Neural crest cell (in vitro differentiated cells): ENCODE measurements around the gene LDAH. TPM values are rescaled to one million over a fixed set of nuclear protein-coding genes. Genes with fewer than 3 reads are reported as not detected.

Source experiments
- DNase-seq: peaks from one replicate; pipeline ENCODE4 v3.0.0; 2021; ENCODE audit warnings: low read depth, mixed read lengths, low spot score
- H3K27ac Mint-ChIP-seq: one replicate; pipeline ENCODE4 v1.8.0; 2021; ENCODE audit warnings: mild to moderate bottlenecking, mixed read lengths; ENCODE audit not compliant: unreplicated experiment
- H3K27me3 Mint-ChIP-seq: 2 replicates; pipeline ENCODE4 v1.8.0; 2021; ENCODE audit warnings: low read depth, mild to moderate bottlenecking, mixed read lengths
- H3K36me3 Mint-ChIP-seq: 2 replicates; pipeline ENCODE4 v1.8.0; 2021; ENCODE audit warnings: low read depth, mild to moderate bottlenecking, mixed read lengths
- H3K4me1 Mint-ChIP-seq: 2 replicates; pipeline ENCODE4 v1.8.0; 2021; ENCODE audit warnings: mixed read lengths
- H3K4me3 Mint-ChIP-seq: one replicate; pipeline ENCODE4 v1.8.0; 2021; ENCODE audit warnings: mild to moderate bottlenecking, mixed read lengths
- H3K9me3 Mint-ChIP-seq: 2 replicates; pipeline ENCODE4 v1.8.0; 2021; ENCODE audit warnings: mixed read lengths
- CTCF ChIP-seq: fragments of 200-600 bp; sonication (generic); conservative IDR thresholded peaks from 2 replicates; pipeline ENCODE4 v1.5.0; 2021; ENCODE audit warnings: antibody characterized with exemption, mild to moderate bottlenecking
- total RNA-seq: library from RNA; stranded (reverse); gene quantifications from 2 replicates; pipeline ENCODE4 v1.2.1, GENCODE V29; 2021

The LDAH gene
- total RNA-seq, 1 donor from 2014 or later, result 49.7 TPM

GRCh38 chr2:20642055-20642971, 180.6 kb downstream of the LDAH start:
- no peaks in the 10 kb centered on the region for H3K27me3 Mint-ChIP-seq
- peak; percentile 83 for DNase-seq
- H3K4me1 Mint-ChIP-seq, result peaks cover 5% of the 10 kb centered on the region
- H3K9me3 Mint-ChIP-seq, result no peaks in the 10 kb centered on the region
- no peak overlapping the region for H3K4me3 Mint-ChIP-seq
- H3K27ac Mint-ChIP-seq, result no peak overlapping the region
- no peaks in the 10 kb centered on the region for H3K36me3 Mint-ChIP-seq
- TF ChIP-seq CTCF, result peak; percentile 93

DNA sequence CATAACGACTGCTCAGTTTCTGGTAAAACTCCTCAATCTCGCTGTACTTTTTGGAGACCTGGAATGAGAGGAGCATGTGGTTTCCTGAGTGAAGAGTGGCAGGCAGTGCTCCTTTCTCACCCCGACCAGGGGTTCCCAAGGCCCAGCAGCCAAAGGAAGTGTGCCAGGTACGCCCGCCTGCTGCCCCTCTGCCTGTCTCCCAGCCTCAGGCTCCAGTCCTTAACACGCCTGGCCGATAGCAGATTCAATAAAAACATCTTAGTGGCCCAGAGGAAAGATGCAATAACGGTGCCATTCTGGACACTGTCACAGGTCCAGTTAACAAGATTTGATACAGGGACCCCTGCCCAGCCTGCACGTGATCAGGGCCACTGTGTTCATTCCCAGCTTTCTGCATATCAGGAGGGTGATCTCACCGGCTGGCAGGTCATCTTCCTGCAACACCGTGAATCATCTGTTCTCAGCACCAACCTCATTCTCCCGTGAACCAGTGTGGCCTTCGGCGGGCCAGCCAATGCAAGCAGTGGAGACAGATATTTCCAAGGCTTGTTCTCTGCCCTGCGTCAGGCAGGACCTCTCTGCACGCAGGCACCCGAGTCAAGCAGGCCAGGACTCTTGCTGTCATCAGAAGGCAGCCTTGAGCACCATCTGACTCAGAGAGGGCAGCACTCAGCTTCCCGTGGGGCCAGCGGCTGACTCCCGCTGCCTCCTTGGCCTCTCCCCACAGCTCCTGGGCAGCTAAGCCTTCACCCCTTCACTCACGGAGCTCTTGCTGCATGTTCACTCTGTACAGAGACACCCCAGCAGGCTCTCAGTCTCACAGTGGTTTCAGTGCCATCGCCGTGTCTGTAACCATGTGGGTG, 181.5 kb downstream of the LDAH start:
- Mint-ChIP-seq H3K9me3 (no peaks in the 10 kb centered on the region), H3K4me3 (no peak overlapping the region), H3K27ac (peak overlapping the region; percentile 50), H3K36me3 (no peaks in the 10 kb centered on the region), H3K4me1 (peaks cover 5% of the 10 kb centered on the region), H3K27me3 (no peaks in the 10 kb centered on the region)
- no peak for DNase-seq
- TF ChIP-seq CTCF, result no peak

DNA sequence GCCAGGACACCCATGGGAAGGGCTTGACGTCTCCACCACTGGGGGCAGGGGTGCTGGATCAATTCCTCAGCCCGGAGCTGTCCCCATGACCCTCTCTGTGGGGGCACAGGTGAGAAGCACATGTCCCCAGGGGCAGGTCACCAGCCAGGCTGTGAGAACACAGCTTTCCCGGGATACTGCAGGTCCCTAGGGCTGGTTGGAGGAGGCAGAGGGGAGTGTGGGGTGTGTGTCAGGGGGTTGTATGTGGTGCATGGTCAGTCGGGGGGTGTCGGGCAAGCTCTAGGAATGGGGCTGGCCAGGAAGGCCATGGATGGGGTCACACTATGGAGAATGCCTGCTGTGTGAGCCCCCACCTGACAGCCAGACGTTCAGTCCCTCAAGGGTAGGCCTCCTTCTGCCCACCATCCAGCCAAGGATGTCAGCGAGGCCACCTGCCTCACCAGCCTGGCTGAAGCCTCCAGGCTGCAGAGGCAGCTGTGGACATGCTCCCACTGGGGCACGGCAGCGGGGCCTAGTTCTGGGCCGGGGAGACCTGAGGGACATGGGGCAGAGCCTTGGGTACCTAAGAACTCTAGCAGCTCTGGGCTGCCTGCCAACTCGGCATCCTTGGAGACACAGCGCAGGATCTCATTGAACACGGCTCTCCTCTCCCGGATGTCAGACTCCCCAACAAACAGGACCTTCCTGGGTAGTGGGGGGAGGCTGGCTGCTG, 182.3 kb downstream of the LDAH start:
- H3K4me1 Mint-ChIP-seq, result peaks cover 11% of the 10 kb centered on the region
- no peak overlapping the region for H3K27ac Mint-ChIP-seq
- H3K9me3 Mint-ChIP-seq, result no peaks in the 10 kb centered on the region
- TF ChIP-seq CTCF, result no peak
- H3K4me3 Mint-ChIP-seq, result no peak overlapping the region
- DNase-seq, result no peak
- no peaks in the 10 kb centered on the region for H3K27me3 Mint-ChIP-seq
- H3K36me3 Mint-ChIP-seq, result no peaks in the 10 kb centered on the region

DNA sequence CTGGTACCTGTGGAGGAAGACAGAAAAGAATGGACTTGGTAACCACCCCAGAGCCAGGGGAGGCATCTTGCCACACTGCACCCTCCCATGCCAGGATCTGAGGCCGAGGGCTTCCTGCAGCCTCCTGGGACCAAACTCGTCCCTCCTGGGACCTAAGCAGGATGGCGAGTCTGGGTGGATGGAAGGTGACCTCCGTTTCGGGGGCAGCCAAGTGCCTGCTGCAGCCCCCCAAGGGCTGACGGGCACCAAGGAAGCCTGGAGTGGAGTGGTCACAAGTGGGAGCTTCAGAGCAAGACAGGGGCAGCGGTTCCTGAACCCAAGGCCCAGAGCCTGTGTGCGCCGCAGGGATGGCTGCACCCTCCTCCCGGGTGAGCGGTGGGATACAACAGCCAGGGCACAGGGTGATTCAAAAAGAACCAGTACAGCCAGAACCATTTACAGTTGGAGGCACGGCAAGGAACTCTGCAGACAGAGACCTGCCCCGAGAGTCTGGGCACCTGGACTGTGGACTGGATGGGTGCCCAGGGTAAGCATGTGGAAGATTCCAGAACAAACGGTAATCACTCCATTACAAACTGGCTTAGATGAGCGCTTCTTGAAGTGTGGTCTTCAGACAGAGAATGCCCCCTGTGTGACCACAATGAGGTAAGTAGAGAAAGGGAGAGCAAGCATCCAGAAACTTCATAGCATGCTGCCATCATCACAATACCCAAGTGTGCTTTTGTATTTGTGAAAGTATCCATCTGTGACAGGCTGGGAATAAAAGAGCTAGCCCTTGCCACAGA, 184.1 kb downstream of the LDAH start:
- DNase-seq, result no peak
- peaks cover 18% of the 10 kb centered on the region for H3K4me1 Mint-ChIP-seq
- no peak overlapping the region for H3K27ac Mint-ChIP-seq
- no peak for TF ChIP-seq CTCF
- H3K4me3 Mint-ChIP-seq, result no peak overlapping the region
- H3K27me3 Mint-ChIP-seq, result no peaks in the 10 kb centered on the region
- H3K9me3 Mint-ChIP-seq, result no peaks in the 10 kb centered on the region
- H3K36me3 Mint-ChIP-seq, result no peaks in the 10 kb centered on the region
